Jurkat, Clone E6-1 (cell line): ENCODE results near the gene KLHDC4. TPM values are rescaled to one million over a fixed set of nuclear protein-coding genes. Genes with fewer than 3 reads are reported as not detected.
A peak's percentile ranks its signal among the peaks of the same experiment; 100 is the strongest.
"Not testable (repeated sequence)": the region's sequence is repeated elsewhere in the genome, so short reads cannot be mapped to it uniquely, and the experiment has no call there.

Experiments used
- DNase-seq: peaks from one replicate; pipeline ENCODE4 v3.0.0-alpha.2; 2011; ENCODE audit warnings: low read depth, low spot score
- H3K4me3 ChIP-seq: 2 replicates; pipeline ENCODE4 v1.5.1; 2011; ENCODE audit warnings: mild to moderate bottlenecking, low read length, control low read depth, moderate library complexity
- polyA plus RNA-seq: library from polyadenylated mRNA; unstranded; fragments of >200 nt; gene quantifications from one replicate; pipeline ENCODE4 v1.2.1, GENCODE V29; 2012; ENCODE audit warnings: missing spikeins; ENCODE audit not compliant: insufficient read length, insufficient read depth

Gene KLHDC4
- 77.1 TPM for polyA plus RNA-seq

GRCh38 chr16:87765776-87766484, at the start of gene KLHDC4:
TSS of gene KLHDC4 (minus strand) at chr16:87765986. CDS start at chr16:87765890, 96 bp downstream.
- DNase-seq, result peak; percentile 77
- peak within 1 kb of the TSS; percentile 76 for H3K4me3 ChIP-seq

- no peak for DNase-seq
- no peak overlapping the region for H3K4me3 ChIP-seq
These were observed 49.8 kb upstream of the KLHDC4 start for GRCh38 chr16:87815567-87815966.

GRCh38 chr16:87812200-87812656, 46.4 kb upstream of the KLHDC4 start:
- no peak overlapping the region for H3K4me3 ChIP-seq
- no peak for DNase-seq

- DNase-seq, H3K4me3 ChIP-seq: not testable (repeated sequence)
These were observed 45.7 kb upstream of the KLHDC4 start for GRCh38 chr16:87811454-87811853.

- peak; percentile 30 for DNase-seq
- H3K4me3 ChIP-seq, result no peak overlapping the region
These were observed 43.5 kb upstream of the KLHDC4 start for GRCh38 chr16:87809150-87809902.

- H3K4me3 ChIP-seq, result no peak overlapping the region
- DNase-seq, result no peak
These were observed 42.3 kb upstream of the KLHDC4 start for GRCh38 chr16:87808108-87808507.

GRCh38 chr16:87806641-87807546, 41.1 kb upstream of the KLHDC4 start:
- peak; percentile 92 for DNase-seq
- peak overlapping the region; percentile 70 for H3K4me3 ChIP-seq

- DNase-seq, result peak; percentile 24
- peak overlapping the region; percentile 70 for H3K4me3 ChIP-seq
These were observed 40.5 kb upstream of the KLHDC4 start for GRCh38 chr16:87806261-87806640.

- no peak for DNase-seq
- no peak overlapping the region for H3K4me3 ChIP-seq
These were observed 37.6 kb upstream of the KLHDC4 start for GRCh38 chr16:87803385-87803784.

- no peak overlapping the region for H3K4me3 ChIP-seq
- DNase-seq, result peak; percentile 39
These were observed 36.9 kb upstream of the KLHDC4 start for GRCh38 chr16:87802670-87803069.

- DNase-seq, result no peak
- no peak overlapping the region for H3K4me3 ChIP-seq
These were observed 36.0 kb upstream of the KLHDC4 start for GRCh38 chr16:87801679-87802259.

- DNase-seq, result no peak
- no peak overlapping the region for H3K4me3 ChIP-seq
These were observed 34.7 kb upstream of the KLHDC4 start for GRCh38 chr16:87800497-87800896.

- no peak for DNase-seq
- no peak overlapping the region for H3K4me3 ChIP-seq
These were observed 29.6 kb upstream of the KLHDC4 start for GRCh38 chr16:87795336-87795735.

- no peak overlapping the region for H3K4me3 ChIP-seq
- no peak for DNase-seq
These were observed 28.8 kb upstream of the KLHDC4 start for GRCh38 chr16:87794485-87795078.

- H3K4me3 ChIP-seq, result no peak overlapping the region
These were observed 26.4 kb upstream of the KLHDC4 start for GRCh38 chr16:87792205-87792565.

GRCh38 chr16:87791295-87792204, 25.8 kb upstream of the KLHDC4 start:
- DNase-seq, result no peak
- no peak overlapping the region for H3K4me3 ChIP-seq

More at GRCh38 chr16:87792205-87792565, 26.4 kb upstream of the KLHDC4 start:
- no peak for DNase-seq

- H3K4me3 ChIP-seq, result no peak overlapping the region
- DNase-seq, result no peak
These were observed 24.7 kb upstream of the KLHDC4 start for GRCh38 chr16:87790292-87791100.
